Activated CD8-positive, alpha-beta T cell treated with anti-CD3 and anti-CD28 coated beads for 36 hours (primary cell): ENCODE results near the gene KIF6. TPM values are rescaled to one million over a fixed set of nuclear protein-coding genes. Genes with fewer than 3 reads are reported as not detected.
"Not testable (repeated sequence)": the region's sequence is repeated elsewhere in the genome, so short reads cannot be mapped to it uniquely, and the experiment has no call there.

Experiments used
- ATAC-seq: fragments of 200-7000 bp; cut with Tn5 transposase; one replicate; pipeline ENCODE4 v1.10.0; 2021; ENCODE audit warnings: mild to moderate bottlenecking, moderate library complexity
- CTCF ChIA-PET: fragments of 350-600 bp; sonication (Branson Sonifier 250); formaldehyde crosslinking; loops from one replicate; lab custom pipeline; 2021; ENCODE audit warnings: antibody characterized with exemption; lab: Charles Lee
- POLR2A ChIA-PET: fragments of 350-600 bp; sonication (Branson Sonifier 250); formaldehyde crosslinking; loops from one replicate; lab custom pipeline; 2021; ENCODE audit warnings: antibody characterized with exemption; lab: Charles Lee
- DNase-seq: peaks from one replicate; pipeline ENCODE4 v3.0.0-alpha.2; 2020
- H3K27ac Mint-ChIP-seq: one replicate; pipeline ENCODE4 v1.8.0; 2021; ENCODE audit warnings: mild to moderate bottlenecking, mixed read lengths
- H3K27me3 Mint-ChIP-seq: one replicate; pipeline ENCODE4 v1.8.0; 2021; ENCODE audit warnings: mixed read lengths
- H3K36me3 Mint-ChIP-seq: one replicate; pipeline ENCODE4 v1.8.0; 2021; ENCODE audit warnings: low read depth, mixed read lengths
- H3K4me1 Mint-ChIP-seq: one replicate; pipeline ENCODE4 v1.8.0; 2021; ENCODE audit warnings: low read depth, mixed read lengths
- H3K4me3 Mint-ChIP-seq: one replicate; pipeline ENCODE4 v1.8.0; 2021; ENCODE audit warnings: mild to moderate bottlenecking, moderate library complexity, mixed read lengths
- H3K9me3 Mint-ChIP-seq: one replicate; pipeline ENCODE4 v1.8.0; 2021; ENCODE audit warnings: mixed read lengths
- intact Hi-C: fragments of 100-400 bp; cut with micrococcal nuclease; formaldehyde crosslinking; loops from one replicate; pipeline ENCODE4 v1.10.0; 2022
- total RNA-seq, 2 experiments: library from RNA; stranded (reverse); gene quantifications; one replicate each; pipeline ENCODE4 v1.2.3, GENCODE V29; 2021
- TF ChIP-seq, protein P1 (sequence below): fragments of 200-600 bp; IDR thresholded peaks from one replicate; pipeline ENCODE4 v1.8.0; 2022; ENCODE audit warnings: antibody characterized with exemption, mild to moderate bottlenecking

KIF6 gene
- total RNA-seq, 2 experiments from 2014 or later: 0.13 to 0.14 TPM

DNA sequence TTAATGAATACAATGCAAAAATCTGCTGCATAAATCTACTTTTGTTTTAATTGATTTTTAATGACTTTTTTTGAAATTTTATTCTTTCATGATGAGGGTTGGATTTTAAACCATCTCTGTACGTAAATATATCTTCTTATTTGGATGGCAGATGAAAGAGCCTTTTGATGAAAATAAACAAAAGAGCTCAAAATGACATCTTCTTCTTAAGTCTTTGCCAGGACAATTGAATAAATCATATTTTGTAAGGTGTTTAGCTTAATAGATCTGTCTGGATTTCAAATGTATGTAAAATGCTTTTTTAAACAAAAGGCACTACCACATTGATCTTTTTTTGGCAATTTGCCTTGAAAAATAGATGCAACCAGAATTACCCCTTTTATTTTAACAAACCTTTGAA lies 39.3 kb downstream of the KIF6 start:
- H3K27ac Mint-ChIP-seq: no peak overlapping the region

DNA sequence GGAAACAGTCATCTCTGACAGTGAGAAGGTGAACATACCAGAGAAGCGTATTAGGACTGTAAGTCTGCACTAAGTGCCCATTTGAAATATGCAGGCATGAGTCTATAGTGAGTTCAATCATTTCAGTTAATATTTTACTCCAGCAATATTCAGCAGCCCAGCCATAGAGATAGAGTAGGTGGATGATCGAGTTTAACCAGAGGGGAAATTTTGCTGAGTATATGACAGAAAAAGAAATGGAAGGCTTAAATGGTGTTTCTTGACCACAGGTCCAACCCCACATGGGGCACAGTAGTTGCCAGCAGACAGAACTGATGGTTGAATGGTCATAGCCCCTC lies 39.8 kb downstream of the KIF6 start:
- intact Hi-C loops: no loop called here
- POLR2A ChIA-PET: no interaction called here

More for the DNA sequence above, 39.3 kb downstream of the KIF6 start:
- Mint-ChIP-seq H3K27me3 (peaks cover 27% of the 10 kb centered on the region), H3K4me1 (no peaks in the 10 kb centered on the region), H3K9me3 (no peaks in the 10 kb centered on the region), H3K4me3 (no peak overlapping the region), H3K36me3 (no peaks in the 10 kb centered on the region)
- DNase-seq (no peak), ATAC-seq (no peak)
- TF ChIP-seq, protein P1, sequence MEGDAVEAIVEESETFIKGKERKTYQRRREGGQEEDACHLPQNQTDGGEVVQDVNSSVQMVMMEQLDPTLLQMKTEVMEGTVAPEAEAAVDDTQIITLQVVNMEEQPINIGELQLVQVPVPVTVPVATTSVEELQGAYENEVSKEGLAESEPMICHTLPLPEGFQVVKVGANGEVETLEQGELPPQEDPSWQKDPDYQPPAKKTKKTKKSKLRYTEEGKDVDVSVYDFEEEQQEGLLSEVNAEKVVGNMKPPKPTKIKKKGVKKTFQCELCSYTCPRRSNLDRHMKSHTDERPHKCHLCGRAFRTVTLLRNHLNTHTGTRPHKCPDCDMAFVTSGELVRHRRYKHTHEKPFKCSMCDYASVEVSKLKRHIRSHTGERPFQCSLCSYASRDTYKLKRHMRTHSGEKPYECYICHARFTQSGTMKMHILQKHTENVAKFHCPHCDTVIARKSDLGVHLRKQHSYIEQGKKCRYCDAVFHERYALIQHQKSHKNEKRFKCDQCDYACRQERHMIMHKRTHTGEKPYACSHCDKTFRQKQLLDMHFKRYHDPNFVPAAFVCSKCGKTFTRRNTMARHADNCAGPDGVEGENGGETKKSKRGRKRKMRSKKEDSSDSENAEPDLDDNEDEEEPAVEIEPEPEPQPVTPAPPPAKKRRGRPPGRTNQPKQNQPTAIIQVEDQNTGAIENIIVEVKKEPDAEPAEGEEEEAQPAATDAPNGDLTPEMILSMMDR: no peak
- CTCF ChIA-PET: no interaction called here
- intact Hi-C loops: no loop called here
- POLR2A ChIA-PET: no interaction called here

DNA sequence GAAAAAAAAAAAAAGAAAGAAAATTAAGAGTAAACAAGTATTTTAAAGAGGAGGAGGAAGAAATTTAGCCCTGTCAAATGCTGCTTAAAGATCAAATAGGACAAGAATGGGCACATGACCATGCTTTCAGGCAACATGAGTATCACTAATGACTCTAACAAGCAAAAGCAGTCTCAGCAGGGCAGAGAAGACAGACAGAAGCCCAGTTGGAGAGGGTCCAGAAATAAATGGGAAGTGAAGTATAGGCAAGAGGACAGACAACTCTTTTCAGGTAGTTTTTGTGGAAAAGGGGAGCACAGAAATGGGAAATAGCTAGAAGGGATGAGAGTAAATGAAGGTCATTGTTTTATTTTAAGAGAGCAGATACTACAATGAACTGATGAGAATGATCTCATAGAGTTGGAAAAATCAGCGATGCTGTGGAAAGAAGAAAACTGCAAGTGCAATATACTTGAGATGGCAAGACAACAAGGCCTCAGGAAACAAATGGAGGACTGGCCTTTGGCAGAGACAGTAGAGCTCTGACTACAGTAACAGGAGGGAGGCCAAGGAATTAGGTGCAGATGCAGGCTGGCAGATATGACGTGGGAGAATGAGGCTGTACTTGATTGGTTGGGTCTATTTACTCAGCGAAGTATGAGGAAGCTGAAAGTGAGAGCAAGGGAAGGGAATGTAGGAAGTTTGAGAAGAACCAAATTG lies 40.3 kb downstream of the KIF6 start:
- no peaks in the 10 kb centered on the region for H3K36me3 Mint-ChIP-seq

More for the DNA sequence above, 39.8 kb downstream of the KIF6 start:
- no peak for ATAC-seq
- Mint-ChIP-seq H3K4me1 (no peaks in the 10 kb centered on the region), H3K27ac (no peak overlapping the region), H3K27me3 (peaks cover 25% of the 10 kb centered on the region), H3K4me3 (no peak overlapping the region), H3K9me3 (no peaks in the 10 kb centered on the region), H3K36me3 (no peaks in the 10 kb centered on the region)
- CTCF ChIA-PET: no interaction called here
- DNase-seq: no peak
- TF ChIP-seq, protein P1: no peak

DNA sequence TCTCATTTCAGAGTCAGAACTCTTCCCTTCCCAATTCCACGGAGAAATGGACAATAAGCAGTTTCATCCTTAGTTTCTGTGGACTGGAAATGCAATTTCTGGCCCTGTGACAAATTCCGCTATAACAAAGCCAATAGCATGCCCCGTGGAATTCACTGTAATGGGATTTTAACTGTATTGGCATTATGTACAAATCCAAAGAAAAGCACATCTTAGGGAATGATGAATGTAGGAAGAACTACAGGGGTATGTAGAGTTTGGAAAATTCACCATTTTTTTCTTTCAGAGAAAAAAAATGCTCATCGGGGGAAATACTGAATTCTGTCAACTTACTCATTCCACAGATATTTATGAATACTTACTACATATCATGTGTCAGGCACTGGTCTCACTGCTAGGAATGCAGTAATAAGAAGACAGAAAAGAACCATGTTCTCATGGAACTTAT lies 43.5 kb downstream of the KIF6 start:
- intact Hi-C loops: no loop called here
- no peak overlapping the region for H3K4me3 Mint-ChIP-seq
- H3K36me3 Mint-ChIP-seq: no peaks in the 10 kb centered on the region
- H3K4me1 Mint-ChIP-seq: no peaks in the 10 kb centered on the region
- ATAC-seq (no peak), DNase-seq (no peak)
- peaks cover 21% of the 10 kb centered on the region for H3K27me3 Mint-ChIP-seq
- no peaks in the 10 kb centered on the region for H3K9me3 Mint-ChIP-seq
- no peak overlapping the region for H3K27ac Mint-ChIP-seq
- CTCF ChIA-PET: no interaction called here
- POLR2A ChIA-PET: no interaction called here
- TF ChIP-seq, protein P1: no peak

More for the DNA sequence above, 40.3 kb downstream of the KIF6 start:
- no peak overlapping the region for H3K27ac Mint-ChIP-seq
- no peak for ATAC-seq
- H3K27me3 Mint-ChIP-seq: peaks cover 21% of the 10 kb centered on the region
- intact Hi-C loops: no loop called here
- CTCF ChIA-PET: no interaction called here
- H3K4me3 Mint-ChIP-seq: no peak overlapping the region
- H3K9me3 Mint-ChIP-seq: no peaks in the 10 kb centered on the region
- H3K4me1 Mint-ChIP-seq: no peaks in the 10 kb centered on the region
- TF ChIP-seq, protein P1: no peak
- no peak for DNase-seq
- POLR2A ChIA-PET: interaction anchor here (0.6 kb wide), 1 partner anchor 259 kb away, joined by 3 read pairs; no protein-coding TSS in a partner anchor

DNA sequence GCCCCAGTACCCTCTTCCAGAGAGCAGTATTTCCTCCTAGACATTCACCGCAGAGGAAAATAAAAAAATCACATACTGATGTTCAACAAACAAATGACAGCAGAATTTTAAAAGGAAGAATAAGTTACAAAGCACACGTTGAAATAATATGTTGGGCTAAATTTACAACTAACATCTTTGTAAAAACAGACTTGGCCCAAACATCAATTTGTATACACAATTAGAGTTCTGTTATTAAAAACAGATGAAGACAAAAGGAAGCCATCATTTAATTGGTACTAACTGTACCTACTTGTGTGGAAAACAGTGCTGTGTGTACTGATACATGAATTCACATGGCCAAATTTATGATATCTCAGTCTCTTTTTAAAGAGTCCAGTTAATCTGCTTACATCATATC lies 46.3 kb downstream of the KIF6 start:
- CTCF ChIA-PET: no interaction called here
- TF ChIP-seq, protein P1: no peak
- Mint-ChIP-seq H3K36me3 (no peaks in the 10 kb centered on the region), H3K4me1 (no peaks in the 10 kb centered on the region), H3K4me3 (no peak overlapping the region), H3K27me3 (peaks cover 16% of the 10 kb centered on the region), H3K9me3 (no peaks in the 10 kb centered on the region), H3K27ac (no peak overlapping the region)
- no peak for ATAC-seq
- intact Hi-C loops: no loop called here
- no peak for DNase-seq
- POLR2A ChIA-PET: no interaction called here

DNA sequence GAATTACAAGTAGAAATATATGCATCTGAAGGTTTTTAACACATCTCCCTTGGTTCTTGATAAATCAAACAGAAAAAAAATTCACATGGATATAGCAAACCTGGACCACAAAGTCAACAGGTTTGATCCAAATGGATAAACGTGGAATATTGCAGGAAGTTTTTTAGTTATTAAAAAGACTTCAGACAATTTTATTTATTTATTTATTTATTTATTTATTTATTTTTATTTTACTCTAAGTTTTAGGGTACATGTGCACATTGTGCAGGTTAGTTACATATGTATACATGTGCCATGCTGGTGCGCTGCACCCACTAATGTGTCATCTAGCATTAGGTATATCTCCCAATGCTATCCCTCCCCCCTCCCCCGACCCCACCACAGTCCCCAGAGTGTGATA lies 47.9 kb downstream of the KIF6 start:
- H3K4me3 Mint-ChIP-seq, POLR2A ChIA-PET, H3K9me3 Mint-ChIP-seq, intact Hi-C loops, H3K36me3 Mint-ChIP-seq, ATAC-seq, CTCF ChIA-PET, DNase-seq, H3K4me1 Mint-ChIP-seq, H3K27ac Mint-ChIP-seq: not testable (repeated sequence)
- H3K27me3 Mint-ChIP-seq: peaks cover 12% of the 10 kb centered on the region
